HEK293 (cell line): Measurements from ENCODE around the gene MLIP.

ENCODE experiments used
- CTCF ChIA-PET: fragments of 350-600 bp; formaldehyde crosslinking; extraction: SDS; loops from one replicate; lab custom pipeline; 2021; ENCODE audit warnings: antibody characterized with exemption; lab: Yijun Ruan, JAX
- POLR2A ChIA-PET: fragments of 300-600 bp; formaldehyde crosslinking; extraction: SDS; loops from one replicate; lab custom pipeline; 2020; ENCODE audit warnings: antibody characterized with exemption, inconsistent platforms; lab: Yijun Ruan, JAX
- H3K27ac ChIP-seq: fragments of 200-500 bp; sonication (Bioruptor generic); 2 replicates; pipeline ENCODE4 v1.5.1; 2014; ENCODE audit warnings: low read depth, low read length, control low read depth, inconsistent platforms; ENCODE audit errors: extremely low read depth
- H3K36me3 ChIP-seq, 2 experiments: fragments of 200-500 bp in 1 of 2; sonication (Bioruptor generic) in 1 of 2; 1 replicate in 1 of 2; 2 replicates in 1 of 2; pipeline ENCODE4 v1.5.1; 2014 to 2017; ENCODE audit warnings: inconsistent platforms in 2 of 2, low read length in 2 of 2; ENCODE audit not compliant: control insufficient read depth in 2 of 2, insufficient read depth in 1 of 2
- H3K4me1 ChIP-seq: fragments of 200-500 bp; sonication (Bioruptor generic); 2 replicates; pipeline ENCODE4 v1.5.1; 2014; ENCODE audit warnings: mild to moderate bottlenecking, low read length, inconsistent platforms; ENCODE audit not compliant: control insufficient read depth, insufficient read depth
- H3K4me3 ChIP-seq: 2 replicates; pipeline ENCODE4 v1.5.1; 2011; ENCODE audit warnings: low read depth, mild to moderate bottlenecking, control low read depth, low read length, moderate library complexity
- H3K9me3 ChIP-seq: fragments of 200-500 bp; sonication (Bioruptor generic); 2 replicates; pipeline ENCODE4 v1.5.1; 2014; ENCODE audit warnings: low read depth, low read length, inconsistent platforms; ENCODE audit not compliant: control insufficient read depth, insufficient read depth
- BCL11A ChIP-seq: fragments of 450-650 bp; formaldehyde crosslinking; IDR thresholded peaks from 2 replicates; pipeline ENCODE4 v1.5.1; 2016; ENCODE audit warnings: low read depth, missing biosample characterization, missing genetic modification characterization
- FEZF1 ChIP-seq: fragments of 450-650 bp; formaldehyde crosslinking; IDR thresholded peaks from 2 replicates; pipeline ENCODE4 v1.5.1; 2016; ENCODE audit warnings: missing biosample characterization, missing genetic modification characterization
- GLI2 ChIP-seq: fragments of 450-650 bp; formaldehyde crosslinking; IDR thresholded peaks from 2 replicates; pipeline ENCODE4; 2017; ENCODE audit warnings: missing biosample characterization, missing genetic modification characterization, low read depth, borderline replicate concordance
- HOXC10 ChIP-seq: sonication (generic); formaldehyde crosslinking; IDR thresholded peaks from 2 replicates; pipeline ENCODE4 v1.8.1; 2023; ENCODE audit warnings: mild to moderate bottlenecking, missing genetic modification reagents
- PRDM4 ChIP-seq: fragments of 450-650 bp; formaldehyde crosslinking; IDR thresholded peaks from 2 replicates; pipeline ENCODE4 v1.5.1; 2017; ENCODE audit warnings: missing biosample characterization, missing genetic modification characterization
- SCRT1 ChIP-seq: fragments of 450-650 bp; formaldehyde crosslinking; IDR thresholded peaks from 2 replicates; pipeline ENCODE4 v1.5.1; 2016; ENCODE audit warnings: missing biosample characterization, missing genetic modification characterization, borderline replicate concordance
- SP3 ChIP-seq: fragments of 450-650 bp; formaldehyde crosslinking; IDR thresholded peaks from 2 replicates; pipeline ENCODE4 v1.5.1; 2016; ENCODE audit warnings: missing biosample characterization, missing genetic modification characterization
- YY1 ChIP-seq: fragments of 450-650 bp; formaldehyde crosslinking; IDR thresholded peaks from 2 replicates; pipeline ENCODE4 v1.5.1; 2018; ENCODE audit warnings: missing biosample characterization, missing genetic modification characterization
- ZNF175 ChIP-seq: fragments of 450-650 bp; formaldehyde crosslinking; IDR thresholded peaks from 2 replicates; pipeline ENCODE4 v1.5.1; 2016; ENCODE audit warnings: missing biosample characterization, missing genetic modification characterization
- ZNF280D ChIP-seq: fragments of 450-650 bp; formaldehyde crosslinking; IDR thresholded peaks from 2 replicates; pipeline ENCODE4 v1.5.1; 2016; ENCODE audit warnings: missing biosample characterization, missing genetic modification characterization
- ZNF311 ChIP-seq: fragments of 450-650 bp; formaldehyde crosslinking; IDR thresholded peaks from 2 replicates; pipeline ENCODE4 v1.5.1; 2017; ENCODE audit warnings: missing biosample characterization, missing genetic modification characterization, borderline replicate concordance
- ZNF433 ChIP-seq: fragments of 450-650 bp; formaldehyde crosslinking; IDR thresholded peaks from 2 replicates; pipeline ENCODE4 v1.5.1; 2016; ENCODE audit warnings: missing biosample characterization, missing genetic modification characterization, low read depth
- ZNF473 ChIP-seq: fragments of 450-650 bp; formaldehyde crosslinking; IDR thresholded peaks from 2 replicates; pipeline ENCODE4 v1.5.1; 2017; ENCODE audit warnings: missing biosample characterization, missing genetic modification characterization
- ZNF580 ChIP-seq: fragments of 450-650 bp; formaldehyde crosslinking; IDR thresholded peaks from 2 replicates; pipeline ENCODE4 v1.5.1; 2016; ENCODE audit warnings: missing biosample characterization, missing genetic modification characterization
- ZNF621 ChIP-seq: fragments of 450-650 bp; formaldehyde crosslinking; IDR thresholded peaks from 2 replicates; pipeline ENCODE4 v1.5.1; 2017; ENCODE audit warnings: missing biosample characterization, missing genetic modification characterization
- ZNF670 ChIP-seq: fragments of 450-650 bp; formaldehyde crosslinking; IDR thresholded peaks from 2 replicates; pipeline ENCODE4 v1.5.1; 2016; ENCODE audit warnings: missing biosample characterization, missing genetic modification characterization, low read depth
- ZNF792 ChIP-seq: fragments of 450-650 bp; formaldehyde crosslinking; IDR thresholded peaks from 2 replicates; pipeline ENCODE4 v1.5.1; 2016; ENCODE audit warnings: missing biosample characterization, missing genetic modification characterization
- TF ChIP-seq, protein P1 (sequence below): fragments of 450-650 bp; IDR thresholded peaks from 2 replicates; pipeline ENCODE4 v1.5.1; 2018; ENCODE audit warnings: missing biosample characterization, missing genetic modification characterization

The MLIP gene

GRCh38 chr6:54183616-54184015 is 72.4 kb downstream of the MLIP start (continued):
- TF ChIP-seq ZNF280D (tag by site-specific recombination) (no peak), SP3 (no peak)

GRCh38 chr6:54185885-54186284 is 74.6 kb downstream of the MLIP start:
- Histone ChIP-seq H3K4me3 (no peak overlapping the region), H3K27ac (no peak overlapping the region), H3K36me3 (no peaks in the 10 kb centered on the region)
- ChIA-PET CTCF (interaction anchor here (0.6 to 0.9 kb wide), 2 partner anchors 86 to 210 kb away, joined by 3 to 4 read pairs; no protein-coding TSS in a partner anchor), POLR2A (no interaction called here)
- TF ChIP-seq PRDM4 (tag by site-specific recombination) = no peak
- TF ChIP-seq ZNF311 (tag by site-specific recombination) = no peak
- no peak for TF ChIP-seq ZNF621 (tag by site-specific recombination)
- no peak for TF ChIP-seq ZNF580 (tag by site-specific recombination)
- TF ChIP-seq YY1 = no peak
- no peak for TF ChIP-seq BCL11A (tag by site-specific recombination)
- no peak for TF ChIP-seq GLI2
- no peak for TF ChIP-seq ZNF433 (tag by site-specific recombination)
- TF ChIP-seq ZNF175 (tag by site-specific recombination) = no peak
- TF ChIP-seq, protein P1, sequence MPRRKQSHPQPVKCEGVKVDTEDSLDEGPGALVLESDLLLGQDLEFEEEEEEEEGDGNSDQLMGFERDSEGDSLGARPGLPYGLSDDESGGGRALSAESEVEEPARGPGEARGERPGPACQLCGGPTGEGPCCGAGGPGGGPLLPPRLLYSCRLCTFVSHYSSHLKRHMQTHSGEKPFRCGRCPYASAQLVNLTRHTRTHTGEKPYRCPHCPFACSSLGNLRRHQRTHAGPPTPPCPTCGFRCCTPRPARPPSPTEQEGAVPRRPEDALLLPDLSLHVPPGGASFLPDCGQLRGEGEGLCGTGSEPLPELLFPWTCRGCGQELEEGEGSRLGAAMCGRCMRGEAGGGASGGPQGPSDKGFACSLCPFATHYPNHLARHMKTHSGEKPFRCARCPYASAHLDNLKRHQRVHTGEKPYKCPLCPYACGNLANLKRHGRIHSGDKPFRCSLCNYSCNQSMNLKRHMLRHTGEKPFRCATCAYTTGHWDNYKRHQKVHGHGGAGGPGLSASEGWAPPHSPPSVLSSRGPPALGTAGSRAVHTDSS (tag by site-specific recombination) = no peak
- TF ChIP-seq HOXC10 (CRISPR knock-in tag) = no peak
- TF ChIP-seq, all 188 proteins: peak for 0
- H3K4me1 ChIP-seq = no peaks in the 10 kb centered on the region
- H3K9me3 ChIP-seq = no peaks in the 10 kb centered on the region

- Histone ChIP-seq H3K9me3 (no peaks in the 10 kb centered on the region), H3K4me3 (no peak overlapping the region), H3K4me1 (no peaks in the 10 kb centered on the region), H3K27ac (no peak overlapping the region), H3K36me3 (no peaks in the 10 kb centered on the region)
- ChIA-PET POLR2A (no interaction called here), CTCF (interaction anchor here (0.6 kb wide), 1 partner anchor 51 kb away, joined by 3 read pairs; no protein-coding TSS in a partner anchor)
- TF ChIP-seq FEZF1 (tag by site-specific recombination) = no peak
- no peak for TF ChIP-seq ZNF792 (tag by site-specific recombination)
- TF ChIP-seq ZNF473 (tag by site-specific recombination) = no peak
- no peak for TF ChIP-seq ZNF670 (tag by site-specific recombination)
- TF ChIP-seq SCRT1 = no peak
Observed at GRCh38 chr6:54188846-54189245, 77.6 kb downstream of the MLIP start.
